ENCODE data around the gene CPVL.
A peak's percentile ranks its signal among the peaks of the same experiment; 100 is the strongest.

Gene CPVL

GRCh38 chr7:29143751-29144150, 2.6 kb downstream of the CPVL start:
- no peak for TF ChIP-seq CTCF (IDR thresholded peaks at IDR 0.05)
- no peak for DNase-seq (ENCODE audit: low spot score)
- H3K4me3 ChIP-seq = no peak overlapping the region
- H3K27ac ChIP-seq = no peak overlapping the region

DNA sequence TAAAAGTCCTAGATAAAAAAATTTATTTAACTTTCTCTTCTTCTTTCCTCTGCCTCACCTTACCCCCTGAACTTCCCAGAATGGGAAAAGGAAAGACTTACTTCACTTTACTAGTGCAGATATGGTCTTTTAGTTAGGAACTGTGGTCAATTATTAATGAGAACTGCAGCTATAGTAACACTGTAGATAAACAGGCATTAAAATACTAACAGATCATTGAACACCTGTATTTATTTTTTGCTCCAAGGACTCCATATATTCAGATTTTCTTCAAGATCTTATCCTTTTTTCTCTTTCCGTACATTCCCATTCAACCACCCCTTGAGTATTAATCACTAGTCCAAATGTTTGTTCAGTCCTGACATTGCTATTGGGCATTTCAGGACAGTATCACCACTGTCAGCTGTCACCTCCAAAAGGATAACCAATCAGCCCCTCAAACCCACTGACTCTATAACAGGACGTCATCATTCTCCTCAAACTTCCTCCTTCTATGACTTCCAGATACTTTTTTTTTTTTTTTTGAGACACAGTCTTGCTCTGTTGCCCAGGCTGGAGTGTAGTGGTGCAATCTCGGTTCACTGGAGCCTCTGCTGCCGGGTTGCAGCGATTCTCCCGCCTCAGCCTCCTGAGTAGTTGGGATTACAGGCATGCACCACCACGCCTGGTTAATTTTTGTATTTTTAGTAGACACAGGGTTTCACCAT, 4.2 kb downstream of the CPVL start:
- H3K27ac ChIP-seq = peak overlapping the region in 1 of 2 donors; percentile 45
- TF ChIP-seq CTCF (IDR thresholded peaks at IDR 0.05) = no peak
- no peak for DNase-seq (ENCODE audit: low spot score)
- no peak overlapping the region for H3K4me3 ChIP-seq

GRCh38 chr7:29140873-29141468, 5.4 kb downstream of the CPVL start:
- no peak overlapping the region for H3K4me3 ChIP-seq
- H3K27ac ChIP-seq = no peak overlapping the region
- no peak for DNase-seq (ENCODE audit: low spot score)
- TF ChIP-seq CTCF (IDR thresholded peaks at IDR 0.05) = no peak

GRCh38 chr7:29139796-29140195, 6.5 kb downstream of the CPVL start:
- TF ChIP-seq CTCF (IDR thresholded peaks at IDR 0.05) = no peak
- DNase-seq (ENCODE audit: low spot score) = no peak
- Histone ChIP-seq H3K27ac (no peak overlapping the region), H3K4me3 (no peak overlapping the region)

GRCh38 chr7:29139191-29139590, 7.1 kb downstream of the CPVL start:
- no peak for TF ChIP-seq CTCF (IDR thresholded peaks at IDR 0.05)
- no peak overlapping the region for H3K4me3 ChIP-seq
- DNase-seq (ENCODE audit: low spot score) = no peak
- H3K27ac ChIP-seq = no peak overlapping the region

DNA sequence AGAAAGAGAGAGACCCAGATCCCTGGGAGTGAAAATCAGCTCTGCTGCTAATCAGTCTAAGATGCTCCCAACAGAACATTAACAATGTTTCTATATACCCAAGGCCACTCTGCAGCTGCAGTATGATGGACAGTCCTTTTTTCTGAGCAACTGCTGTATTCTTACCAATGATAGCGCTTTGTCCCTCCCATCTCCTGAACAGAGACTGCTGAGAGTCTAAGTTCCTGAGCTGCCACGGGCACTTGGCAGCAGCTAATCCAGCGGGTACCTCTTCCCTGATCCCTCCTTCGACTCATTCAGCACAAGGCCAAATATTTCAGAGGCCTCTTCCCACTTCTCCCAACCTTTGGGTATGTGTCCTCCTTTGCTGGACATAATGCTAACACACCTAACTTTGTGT, 7.7 kb downstream of the CPVL start:
- H3K4me3 ChIP-seq = no peak overlapping the region
- no peak overlapping the region for H3K27ac ChIP-seq
- no peak for DNase-seq (ENCODE audit: low spot score)
- TF ChIP-seq CTCF (IDR thresholded peaks at IDR 0.05) = no peak

- Histone ChIP-seq H3K4me3 (no peak overlapping the region), H3K27ac (no peak overlapping the region)
- TF ChIP-seq CTCF (IDR thresholded peaks at IDR 0.05) = no peak
- no peak for DNase-seq (ENCODE audit: low spot score)
Observed at GRCh38 chr7:29135846-29136245, 10.5 kb downstream of the CPVL start.

Data from coronary artery (tissue), 2 donors.